Measurements from ENCODE around the gene MAP6. TPM values are rescaled to one million over a fixed set of nuclear protein-coding genes. Genes with fewer than 3 reads are reported as not detected.

The MAP6 gene
- total and polyA plus RNA-seq, 5 donors = 3.8 to 8.9 (median 6.3) TPM

DNA sequence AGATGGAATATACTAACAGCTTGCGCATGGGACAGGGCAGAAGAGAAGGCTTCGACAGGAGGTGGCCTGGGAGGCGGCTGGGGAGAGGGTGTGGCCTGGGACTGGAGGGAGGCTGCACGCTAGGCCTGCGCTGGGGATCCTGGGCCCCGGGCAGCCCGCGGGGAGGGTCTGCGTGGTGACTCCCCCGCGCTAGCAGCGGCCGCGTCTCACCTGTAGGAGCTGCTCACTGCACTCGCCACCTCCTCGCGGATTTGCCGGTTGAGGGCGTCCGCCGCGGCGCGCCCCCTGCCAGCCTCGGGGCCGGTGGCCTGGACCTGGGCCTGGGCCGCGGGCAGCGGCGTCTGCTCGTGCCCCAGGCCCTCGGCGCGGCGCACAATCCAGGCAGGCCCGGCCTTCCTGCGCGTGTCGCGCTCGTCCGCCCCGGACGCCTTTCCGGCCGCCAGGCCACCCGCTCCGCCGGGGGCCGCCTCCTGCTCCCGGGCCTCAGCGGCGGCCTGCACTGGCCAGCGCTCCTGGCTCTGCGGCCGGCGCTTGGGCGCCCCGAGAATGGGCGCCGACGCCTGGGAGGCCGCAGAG is 1.5 kb downstream of the MAP6 start:
- Histone ChIP-seq H3K4me1 (ENCODE audit: control insufficient read depth, insufficient read depth, low read length) (peaks cover 2% of the 10 kb centered on the region), H3K27me3 (ENCODE audit: control insufficient read depth, insufficient read depth) (no peaks in the 10 kb centered on the region), H3K9me3 (ENCODE audit: control insufficient read depth, low read length) (no peaks in the 10 kb centered on the region), H3K4me3 (ENCODE audit: low read length) (peak overlapping the region; percentile 52), H3K27ac (ENCODE audit: low read length) (no peak overlapping the region)
- DNase-seq (peak; percentile 40 to 70 (median 68)), ATAC-seq (peak; percentile 65 to 68)
- intact Hi-C loops (cut with DNase I) = loop anchor here in 1 of 4 donors (5.0 kb wide), 1 partner anchor 85 kb away; no protein-coding TSS in a partner anchor
- 2% methylated on average over 63 of the region's 63 CpGs for WGBS

DNA sequence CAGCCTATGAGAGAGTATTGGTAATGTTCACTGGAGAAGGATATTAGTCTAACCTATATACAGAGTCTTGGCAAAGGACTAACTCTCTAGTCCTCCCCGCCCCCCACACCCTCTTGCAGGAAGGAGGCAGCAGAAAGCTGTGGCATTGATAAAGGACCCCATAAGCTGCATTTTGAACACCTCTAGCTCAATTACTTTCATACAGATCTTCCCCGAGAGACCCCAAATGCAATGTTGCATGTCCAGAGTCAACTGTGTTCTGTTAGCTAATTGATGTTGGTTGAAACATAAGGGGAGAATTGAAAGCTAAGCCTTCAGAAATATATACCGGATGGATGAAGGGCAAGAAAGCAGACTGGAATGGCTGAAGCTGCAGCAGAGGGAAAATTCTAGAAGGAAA is 2.8 kb downstream of the MAP6 start:
- ATAC-seq = no peak
- Histone ChIP-seq H3K27me3 (ENCODE audit: control insufficient read depth, insufficient read depth) (no peaks in the 10 kb centered on the region), H3K4me1 (ENCODE audit: control insufficient read depth, insufficient read depth, low read length) (peaks cover 2% of the 10 kb centered on the region), H3K27ac (ENCODE audit: low read length) (no peak overlapping the region), H3K4me3 (ENCODE audit: low read length) (no peak overlapping the region), H3K9me3 (ENCODE audit: control insufficient read depth, low read length) (no peaks in the 10 kb centered on the region)
- WGBS = 95% methylated on average over 3 of the region's 3 CpGs
- no peak for DNase-seq
- intact Hi-C loops (cut with DNase I) = loop anchor here in 1 of 4 donors (5.0 kb wide), 1 partner anchor 84 kb away; no protein-coding TSS in a partner anchor

DNA sequence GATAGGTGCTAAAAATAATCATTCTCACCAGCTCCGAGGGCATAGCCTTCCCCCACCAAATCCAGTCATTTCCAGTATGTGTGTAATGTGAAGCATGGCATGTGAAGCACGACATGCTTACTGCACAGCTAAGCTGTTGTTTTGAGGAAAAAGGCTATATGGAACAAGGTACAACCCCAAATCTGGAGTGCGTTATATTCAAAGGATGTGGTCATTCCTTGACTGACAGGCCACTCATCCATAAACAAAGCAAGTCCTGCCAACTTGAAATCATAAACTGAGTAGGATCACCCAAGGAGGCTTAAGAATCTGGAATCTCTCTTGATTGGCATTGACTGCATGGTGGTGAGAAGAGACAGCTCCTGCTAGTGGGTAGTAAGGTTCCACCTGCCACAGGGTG is 3.7 kb downstream of the MAP6 start:
- no peak overlapping the region for H3K27ac ChIP-seq (ENCODE audit: low read length)
- no peak overlapping the region for H3K4me3 ChIP-seq (ENCODE audit: low read length)
- no peaks in the 10 kb centered on the region for H3K9me3 ChIP-seq (ENCODE audit: control insufficient read depth, low read length)
- DNase-seq (no peak), ATAC-seq (no peak)
- intact Hi-C loops (cut with DNase I) = loop anchor here in 1 of 4 donors (5.0 kb wide), 1 partner anchor 83 kb away; no protein-coding TSS in a partner anchor
- no peaks in the 10 kb centered on the region for H3K27me3 ChIP-seq (ENCODE audit: control insufficient read depth, insufficient read depth)
- peaks cover 2% of the 10 kb centered on the region for H3K4me1 ChIP-seq (ENCODE audit: control insufficient read depth, insufficient read depth, low read length)
- 87% methylated on average over 3 of the region's 3 CpGs for WGBS

- DNase-seq (no peak), ATAC-seq (no peak)
- no peaks in the 10 kb centered on the region for H3K27me3 ChIP-seq (ENCODE audit: control insufficient read depth, insufficient read depth)
- no peaks in the 10 kb centered on the region for H3K9me3 ChIP-seq (ENCODE audit: control insufficient read depth, low read length)
- peaks cover 2% of the 10 kb centered on the region for H3K4me1 ChIP-seq (ENCODE audit: control insufficient read depth, insufficient read depth, low read length)
- intact Hi-C loops (cut with DNase I) = no loop called here
- H3K4me3 ChIP-seq (ENCODE audit: low read length) = no peak overlapping the region
- H3K27ac ChIP-seq (ENCODE audit: low read length) = no peak overlapping the region
- WGBS = 91% methylated on average over 1 of the region's 1 CpG
Measured at GRCh38 chr11:75664389-75664788, 4.4 kb downstream of the MAP6 start.

GRCh38 chr11:75663808-75664207 is 5.0 kb downstream of the MAP6 start:
- WGBS = 80% methylated on average over 1 of the region's 1 CpG
- H3K9me3 ChIP-seq (ENCODE audit: control insufficient read depth, low read length) = no peaks in the 10 kb centered on the region
- no peak overlapping the region for H3K27ac ChIP-seq (ENCODE audit: low read length)
- DNase-seq (no peak), ATAC-seq (no peak)
- H3K4me1 ChIP-seq (ENCODE audit: control insufficient read depth, insufficient read depth, low read length) = peaks cover 2% of the 10 kb centered on the region
- no peak overlapping the region for H3K4me3 ChIP-seq (ENCODE audit: low read length)
- no peaks in the 10 kb centered on the region for H3K27me3 ChIP-seq (ENCODE audit: control insufficient read depth, insufficient read depth)
- intact Hi-C loops (cut with DNase I) = no loop called here

- H3K27ac ChIP-seq (ENCODE audit: low read length) = no peak overlapping the region
- H3K27me3 ChIP-seq (ENCODE audit: control insufficient read depth, insufficient read depth) = no peaks in the 10 kb centered on the region
- DNase-seq = no peak
- WGBS = 73% methylated on average over 1 of the region's 1 CpG
- H3K9me3 ChIP-seq (ENCODE audit: control insufficient read depth, low read length) = no peaks in the 10 kb centered on the region
- no peak overlapping the region for H3K4me3 ChIP-seq (ENCODE audit: low read length)
- no peaks in the 10 kb centered on the region for H3K4me1 ChIP-seq (ENCODE audit: control insufficient read depth, insufficient read depth, low read length)
- ATAC-seq = no peak
- intact Hi-C loops (cut with DNase I) = no loop called here
Measured at GRCh38 chr11:75659836-75660235, 9.0 kb downstream of the MAP6 start.

GRCh38 chr11:75656044-75656727 is 12.7 kb downstream of the MAP6 start:
- DNase-seq (no peak), ATAC-seq (no peak)
- Histone ChIP-seq H3K27me3 (ENCODE audit: control insufficient read depth, insufficient read depth) (no peaks in the 10 kb centered on the region), H3K4me1 (ENCODE audit: control insufficient read depth, insufficient read depth, low read length) (no peaks in the 10 kb centered on the region), H3K4me3 (ENCODE audit: low read length) (no peak overlapping the region), H3K27ac (ENCODE audit: low read length) (no peak overlapping the region), H3K9me3 (ENCODE audit: control insufficient read depth, low read length) (no peaks in the 10 kb centered on the region)
- intact Hi-C loops (cut with DNase I) = no loop called here
- WGBS = 57% methylated on average over 6 of the region's 6 CpGs

DNA sequence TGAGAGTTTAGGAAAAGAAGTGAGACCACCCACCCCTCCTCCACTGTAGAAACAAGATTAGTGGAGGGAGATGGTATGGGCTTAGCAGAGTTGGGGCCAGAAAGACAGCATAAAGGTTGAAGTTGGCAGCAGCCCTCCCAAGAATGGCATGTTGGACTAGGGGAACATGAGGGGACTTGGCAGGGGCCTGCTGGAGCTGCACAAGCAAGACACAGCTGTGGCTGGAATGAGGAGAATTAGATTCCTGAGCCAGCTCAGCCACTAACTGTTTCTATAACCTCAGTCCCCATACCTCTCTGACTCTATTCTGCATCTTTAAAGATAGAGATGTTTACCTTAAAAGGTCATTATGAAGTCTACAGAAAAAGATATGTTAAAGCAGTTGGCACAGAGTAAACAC is 13.2 kb downstream of the MAP6 start:
- H3K27me3 ChIP-seq (ENCODE audit: control insufficient read depth, insufficient read depth) = no peaks in the 10 kb centered on the region

GRCh38 chr11:75654314-75654713 is 14.5 kb downstream of the MAP6 start:
- intact Hi-C loops (cut with DNase I) = no loop called here
- no peaks in the 10 kb centered on the region for H3K9me3 ChIP-seq (ENCODE audit: control insufficient read depth, low read length)
- no peaks in the 10 kb centered on the region for H3K4me1 ChIP-seq (ENCODE audit: control insufficient read depth, insufficient read depth, low read length)
- 60% methylated on average over 3 of the region's 3 CpGs for WGBS
- H3K27ac ChIP-seq (ENCODE audit: low read length) = no peak overlapping the region
- H3K4me3 ChIP-seq (ENCODE audit: low read length) = no peak overlapping the region
- DNase-seq (no peak), ATAC-seq (no peak)
- no peaks in the 10 kb centered on the region for H3K27me3 ChIP-seq (ENCODE audit: control insufficient read depth, insufficient read depth)

More for the DNA sequence above, 13.2 kb downstream of the MAP6 start:
- no peak overlapping the region for H3K27ac ChIP-seq (ENCODE audit: low read length)
- intact Hi-C loops (cut with DNase I) = no loop called here
- DNase-seq (no peak), ATAC-seq (peak in 1 of 2 donors; percentile 33)
- no peaks in the 10 kb centered on the region for H3K4me1 ChIP-seq (ENCODE audit: control insufficient read depth, insufficient read depth, low read length)
- no peaks in the 10 kb centered on the region for H3K9me3 ChIP-seq (ENCODE audit: control insufficient read depth, low read length)
- H3K4me3 ChIP-seq (ENCODE audit: low read length) = no peak overlapping the region

GRCh38 chr11:75653532-75653931 is 15.3 kb downstream of the MAP6 start:
- H3K9me3 ChIP-seq (ENCODE audit: control insufficient read depth, low read length) = no peaks in the 10 kb centered on the region
- no peaks in the 10 kb centered on the region for H3K27me3 ChIP-seq (ENCODE audit: control insufficient read depth, insufficient read depth)
- H3K4me1 ChIP-seq (ENCODE audit: control insufficient read depth, insufficient read depth, low read length) = no peaks in the 10 kb centered on the region
- DNase-seq (no peak), ATAC-seq (no peak)
- intact Hi-C loops (cut with DNase I) = no loop called here
- H3K4me3 ChIP-seq (ENCODE audit: low read length) = no peak overlapping the region
- WGBS = 93% methylated on average over 1 of the region's 1 CpG
- no peak overlapping the region for H3K27ac ChIP-seq (ENCODE audit: low read length)

DNA sequence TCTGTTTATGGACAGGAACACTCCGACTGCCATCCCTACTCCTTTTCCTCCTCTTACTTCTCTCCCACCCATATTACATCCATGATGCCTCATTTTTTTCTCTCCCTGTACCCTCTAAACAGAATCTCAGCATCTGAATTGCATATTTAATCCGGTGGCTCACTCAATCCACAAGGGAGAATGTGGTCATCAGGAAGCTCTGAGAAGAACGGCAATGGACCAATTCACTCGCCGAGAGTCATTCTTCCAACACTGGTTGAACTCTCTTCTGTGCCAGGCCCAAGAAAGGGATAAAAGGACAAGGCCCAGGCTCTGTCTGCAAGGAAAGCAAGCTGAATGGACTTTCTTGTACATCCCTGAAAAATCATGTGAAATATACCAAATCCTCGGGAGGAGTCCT is 15.9 kb downstream of the MAP6 start:
- Histone ChIP-seq H3K4me1 (ENCODE audit: control insufficient read depth, insufficient read depth, low read length) (no peaks in the 10 kb centered on the region), H3K9me3 (ENCODE audit: control insufficient read depth, low read length) (no peaks in the 10 kb centered on the region), H3K27me3 (ENCODE audit: control insufficient read depth, insufficient read depth) (no peaks in the 10 kb centered on the region), H3K4me3 (ENCODE audit: low read length) (no peak overlapping the region), H3K27ac (ENCODE audit: low read length) (no peak overlapping the region)
- no peak for ATAC-seq
- intact Hi-C loops (cut with DNase I) = no loop called here
- DNase-seq = no peak
- 79% methylated on average over 6 of the region's 6 CpGs for WGBS
